Suprapubic skin (tissue), 4 donors: ENCODE results near the gene CX3CR1.

ENCODE experiments used
- EP300 ChIP-seq: sonication (generic); formaldehyde crosslinking; IDR thresholded peaks from one replicate; pipeline ENCODE4 v1.6.1; 2017; ENCODE audit warnings: antibody characterized with exemption
- POLR2AphosphoS5 ChIP-seq, 3 donors: sonication (generic); formaldehyde crosslinking; IDR thresholded peaks; one replicate each; pipeline ENCODE4 v1.6.1; 2017; ENCODE audit warnings: antibody characterized with exemption in 3 of 3
- TF ChIP-seq, protein P1 (sequence below), 2 donors: fragments of 200-600 bp in 1 of 2; fragments of 450-650 bp in 1 of 2; sonication (generic) in 1 of 2; IDR thresholded peaks; one replicate each; pipeline ENCODE4 v1.5.1; 2016 to 2019; ENCODE audit warnings: antibody characterized with exemption in 2 of 2, mild to moderate bottlenecking in 1 of 2, moderate library complexity in 1 of 2

GRCh38 chr3:39313289-39313688 is 33.5 kb upstream of the CX3CR1 start:
- TF ChIP-seq, protein P1, sequence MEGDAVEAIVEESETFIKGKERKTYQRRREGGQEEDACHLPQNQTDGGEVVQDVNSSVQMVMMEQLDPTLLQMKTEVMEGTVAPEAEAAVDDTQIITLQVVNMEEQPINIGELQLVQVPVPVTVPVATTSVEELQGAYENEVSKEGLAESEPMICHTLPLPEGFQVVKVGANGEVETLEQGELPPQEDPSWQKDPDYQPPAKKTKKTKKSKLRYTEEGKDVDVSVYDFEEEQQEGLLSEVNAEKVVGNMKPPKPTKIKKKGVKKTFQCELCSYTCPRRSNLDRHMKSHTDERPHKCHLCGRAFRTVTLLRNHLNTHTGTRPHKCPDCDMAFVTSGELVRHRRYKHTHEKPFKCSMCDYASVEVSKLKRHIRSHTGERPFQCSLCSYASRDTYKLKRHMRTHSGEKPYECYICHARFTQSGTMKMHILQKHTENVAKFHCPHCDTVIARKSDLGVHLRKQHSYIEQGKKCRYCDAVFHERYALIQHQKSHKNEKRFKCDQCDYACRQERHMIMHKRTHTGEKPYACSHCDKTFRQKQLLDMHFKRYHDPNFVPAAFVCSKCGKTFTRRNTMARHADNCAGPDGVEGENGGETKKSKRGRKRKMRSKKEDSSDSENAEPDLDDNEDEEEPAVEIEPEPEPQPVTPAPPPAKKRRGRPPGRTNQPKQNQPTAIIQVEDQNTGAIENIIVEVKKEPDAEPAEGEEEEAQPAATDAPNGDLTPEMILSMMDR (IDR thresholded peaks at IDR 0.05), result no peak
- TF ChIP-seq POLR2AphosphoS5 (IDR thresholded peaks at IDR 0.05), result no peak
- TF ChIP-seq EP300, result no peak
